Activated T-cell treated with anti-CD3 and anti-CD28 coated beads for 48 hours (primary cell): ENCODE results near the gene RNGTT.

ENCODE experiments used
- DNase-seq: peaks from one replicate; pipeline ENCODE4 v3.0.0-alpha.2; 2020; ENCODE audit warnings: low read depth

The RNGTT gene

GRCh38 chr6:88653936-88654335, 309.5 kb downstream of the RNGTT start:
- DNase-seq: no peak

- DNase-seq: no peak
Measured at GRCh38 chr6:88651400-88651799, 312.0 kb downstream of the RNGTT start.

- DNase-seq: no peak
Measured at GRCh38 chr6:88650979-88651378, 312.4 kb downstream of the RNGTT start.

GRCh38 chr6:88650029-88650619, 313.3 kb downstream of the RNGTT start:
- no peak for DNase-seq

- no peak for DNase-seq
Measured at GRCh38 chr6:88641178-88641903, 322.1 kb downstream of the RNGTT start.

GRCh38 chr6:88637761-88638545, 325.5 kb downstream of the RNGTT start:
- no peak for DNase-seq

- DNase-seq: no peak
Measured at GRCh38 chr6:88636871-88637270, 326.5 kb downstream of the RNGTT start.

- no peak for DNase-seq
Measured at GRCh38 chr6:88633782-88634181, 329.6 kb downstream of the RNGTT start.

- no peak for DNase-seq
Measured at GRCh38 chr6:88631830-88632229, 331.6 kb downstream of the RNGTT start.

GRCh38 chr6:88629838-88630494, 333.5 kb downstream of the RNGTT start:
- DNase-seq: no peak

- DNase-seq: no peak
Measured at GRCh38 chr6:88626460-88626859, 337.0 kb downstream of the RNGTT start.

- DNase-seq: no peak
Measured at GRCh38 chr6:88623531-88623930, 339.9 kb downstream of the RNGTT start.

GRCh38 chr6:88619951-88620350, 343.5 kb downstream of the RNGTT start:
- DNase-seq: no peak

GRCh38 chr6:88616380-88616779, 347.0 kb downstream of the RNGTT start:
- no peak for DNase-seq

- no peak for DNase-seq
Measured at GRCh38 chr6:88614316-88614877, 349.0 kb downstream of the RNGTT start.

- no peak for DNase-seq
Measured at GRCh38 chr6:88612631-88613030, 350.8 kb downstream of the RNGTT start.

GRCh38 chr6:88611721-88612120, 351.7 kb downstream of the RNGTT start:
- no peak for DNase-seq

GRCh38 chr6:88609983-88610382, 353.4 kb downstream of the RNGTT start:
- DNase-seq: no peak

GRCh38 chr6:88605271-88605670, 358.1 kb downstream of the RNGTT start:
- DNase-seq: no peak

GRCh38 chr6:88599571-88599970, 363.8 kb downstream of the RNGTT start:
- DNase-seq: no peak

GRCh38 chr6:88596801-88597200, 366.6 kb downstream of the RNGTT start:
- DNase-seq: no peak

- no peak for DNase-seq
Measured at GRCh38 chr6:88588938-88589337, 374.5 kb downstream of the RNGTT start.
